Stimulated activated CD4-positive, alpha-beta T cell treated with anti-CD3 and anti-CD28 coated beads, Interleukin-1b, Interleukin-23, amount 100 ng/mL, for 24 hours (primary cell): Measurements from ENCODE around the gene PRDM4.
"Not testable (repeated sequence)": the region's sequence is repeated elsewhere in the genome, so short reads cannot be mapped to it uniquely, and the experiment has no call there.

ENCODE experiments used
- DNase-seq, 4 experiments: peaks; one replicate each; pipeline ENCODE4 v3.0.0-alpha.2; 2020; ENCODE audit warnings: low read depth in 4 of 4, low spot score in 1 of 4

PRDM4 gene

GRCh38 chr12:107774349-107775029 lies 13.6 kb upstream of the PRDM4 start, which contains the start of gene ASCL4:
Gene ASCL4 (plus strand): TSS chr12:107774704. CDS start chr12:107775219, 515 bp downstream.
- no peak for DNase-seq

GRCh38 chr12:107767466-107767865 lies 6.5 kb upstream of the PRDM4 start:
- DNase-seq = no peak

- DNase-seq = no peak
Observed at GRCh38 chr12:107765316-107765715, 4.4 kb upstream of the PRDM4 start.

- no peak for DNase-seq
Observed at GRCh38 chr12:107764626-107765025, 3.7 kb upstream of the PRDM4 start.

- no peak for DNase-seq
Observed at GRCh38 chr12:107762874-107763273, 1.9 kb upstream of the PRDM4 start.

- no peak for DNase-seq
Observed at GRCh38 chr12:107761502-107761904, 566 bp upstream of the PRDM4 start.

GRCh38 chr12:107760207-107760808 lies 629 bp downstream of the PRDM4 start:
- DNase-seq = peak in 2 of 4 experiments; percentile 10 to 16

- DNase-seq = peak in 1 of 4 experiments; percentile 17
Observed at GRCh38 chr12:107759410-107759809, 1.5 kb downstream of the PRDM4 start.

- no peak for DNase-seq
Observed at GRCh38 chr12:107749083-107749482, 11.9 kb downstream of the PRDM4 start.

- no peak for DNase-seq
Observed at GRCh38 chr12:107748472-107748871, 12.5 kb downstream of the PRDM4 start.

- DNase-seq = no peak
Observed at GRCh38 chr12:107736914-107737313, 24.0 kb downstream of the PRDM4 start.

GRCh38 chr12:107735763-107736162 lies 25.2 kb downstream of the PRDM4 start:
- no peak for DNase-seq

GRCh38 chr12:107734139-107734538 lies 26.8 kb downstream of the PRDM4 start:
- DNase-seq = no peak

GRCh38 chr12:107732365-107732764 lies 28.6 kb downstream of the PRDM4 start:
- no peak for DNase-seq

- DNase-seq = no peak
Observed at GRCh38 chr12:107731366-107731765, 29.6 kb downstream of the PRDM4 start.

GRCh38 chr12:107730618-107731341 lies 30.2 kb downstream of the PRDM4 start:
- DNase-seq = no peak

- DNase-seq = not testable (repeated sequence)
Observed at GRCh38 chr12:107727742-107728141, 33.2 kb downstream of the PRDM4 start.

- DNase-seq = not testable (repeated sequence)
Observed at GRCh38 chr12:107727327-107727726, 33.6 kb downstream of the PRDM4 start.

GRCh38 chr12:107718606-107719005 lies 42.3 kb downstream of the PRDM4 start:
- DNase-seq = no peak

GRCh38 chr12:107715780-107716179 lies 45.2 kb downstream of the PRDM4 start:
- DNase-seq = no peak

GRCh38 chr12:107705522-107705921 lies 55.4 kb downstream of the PRDM4 start:
- not testable (repeated sequence) for DNase-seq

GRCh38 chr12:107704041-107704440 lies 56.9 kb downstream of the PRDM4 start:
- no peak for DNase-seq
